SK-N-SH (cell line): ENCODE measurements around the gene XRCC3. TPM values are rescaled to one million over a fixed set of nuclear protein-coding genes. Genes with fewer than 3 reads are reported as not detected.

Experiments used
- CTCF ChIA-PET: fragments of 300-600, 350-600 bp; formaldehyde crosslinking; extraction: SDS; loops from one replicate; lab custom pipeline; 2021; lab: Yijun Ruan, JAX
- POLR2A ChIA-PET: fragments of 350-600 bp; sonication (Branson Sonifier 250); formaldehyde crosslinking; extraction: SDS; loops from one replicate; lab custom pipeline; 2020; ENCODE audit warnings: antibody characterized with exemption, inconsistent platforms; lab: Yijun Ruan, JAX
- DNase-seq: peaks from one replicate; pipeline ENCODE4 v3.0.0; 2012
- H2AFZ ChIP-seq: fragments of 200-600 bp; sonication (generic); 2 replicates; pipeline ENCODE4 v1.8.1; 2016; ENCODE audit warnings: antibody characterized with exemption, mild to moderate bottlenecking, low read depth
- H3F3A ChIP-seq: fragments of 200-600 bp; sonication (generic); replicated peaks from 2 replicates; pipeline ENCODE3; 2016; ENCODE audit warnings: antibody characterized with exemption, mild to moderate bottlenecking; ENCODE audit not compliant: insufficient read depth
- H3K27ac ChIP-seq, 2 experiments: fragments of 200-500 bp in 1 of 2; fragments of 200-600 bp in 1 of 2; sonication (Bioruptor generic) in 1 of 2; sonication (generic), shearing (Covaris generic) in 1 of 2; 2 replicates each; pipeline versions ENCODE4 v1.5.1 to v1.6.1; 2014 to 2016; ENCODE audit warnings: low read depth in 2 of 2, inconsistent platforms in 1 of 2, low read length in 1 of 2, mild to moderate bottlenecking in 1 of 2, mixed read lengths in 1 of 2
- H3K27me3 ChIP-seq: fragments of 200-600 bp; sonication (generic), shearing (Covaris generic); 2 replicates; pipeline ENCODE4 v1.6.1; 2016; ENCODE audit warnings: mixed run types; ENCODE audit not compliant: insufficient read depth
- H3K36me3 ChIP-seq, 2 experiments: fragments of 200-500 bp in 1 of 2; fragments of 200-600 bp in 1 of 2; sonication (Bioruptor generic) in 1 of 2; sonication (generic) in 1 of 2; replicated peaks in 1 of 2; 2 replicates each; pipeline versions ENCODE3 to v1.5.1; 2014 to 2016; ENCODE audit warnings: low read length in 1 of 2, mild to moderate bottlenecking in 1 of 2; ENCODE audit not compliant: insufficient read depth in 2 of 2, control insufficient read depth in 1 of 2
- H3K4me1 ChIP-seq, 2 experiments: fragments of 200-500 bp in 1 of 2; fragments of 200-600 bp in 1 of 2; sonication (Bioruptor generic) in 1 of 2; sonication (generic), shearing (Covaris generic) in 1 of 2; 2 replicates each; pipeline versions ENCODE4 v1.5.1 to v1.6.1; 2014 to 2016; ENCODE audit warnings: low read depth in 1 of 2, low read length in 1 of 2, mixed run types in 1 of 2; ENCODE audit not compliant: insufficient read depth in 2 of 2, control insufficient read depth in 1 of 2
- H3K4me2 ChIP-seq: fragments of 200-600 bp; sonication (generic), shearing (Covaris generic); 2 replicates; pipeline ENCODE4 v1.6.1; 2017; ENCODE audit warnings: mixed run types
- H3K4me3 ChIP-seq, 2 experiments: fragments of 200-500 bp in 1 of 2; fragments of 200-600 bp in 1 of 2; sonication (Bioruptor generic) in 1 of 2; sonication (generic), shearing (Covaris generic) in 1 of 2; 2 replicates each; pipeline versions ENCODE4 v1.5.1 to v1.8.1; 2014 to 2016; ENCODE audit warnings: low read depth in 2 of 2, inconsistent platforms in 1 of 2, low read length in 1 of 2, mild to moderate bottlenecking in 1 of 2, mixed read lengths in 1 of 2, moderate library complexity in 1 of 2
- H3K79me2 ChIP-seq: fragments of 200-600 bp; sonication (generic); 2 replicates; pipeline ENCODE4 v1.8.1; 2017; ENCODE audit warnings: mild to moderate bottlenecking; ENCODE audit not compliant: insufficient read depth
- H3K9ac ChIP-seq: fragments of 200-600 bp; sonication (generic); 2 replicates; pipeline ENCODE4 v1.6.1; 2017; ENCODE audit warnings: mixed run types
- H3K9me2 ChIP-seq: fragments of 200-600 bp; sonication (generic); 2 replicates; pipeline ENCODE4 v1.6.1; 2017; ENCODE audit warnings: mixed run types
- H3K9me3 ChIP-seq: fragments of 200-600 bp; sonication (generic); 2 replicates; pipeline ENCODE4 v1.6.1; 2017; ENCODE audit warnings: mixed run types, mild to moderate bottlenecking, moderate library complexity
- H4K20me1 ChIP-seq: fragments of 200-600 bp; sonication (generic); 2 replicates; pipeline ENCODE4 v1.6.1; 2017; ENCODE audit warnings: mild to moderate bottlenecking, mixed run types; ENCODE audit not compliant: insufficient read depth
- CHD2 ChIP-seq: fragments of 150-350 bp; IDR thresholded peaks from 2 replicates; pipeline ENCODE4 v1.6.1; 2018; ENCODE audit warnings: low read length; ENCODE audit not compliant: partially characterized antibody
- EP300 ChIP-seq, 2 experiments: IDR thresholded peaks; 2 replicates each; pipeline versions ENCODE4 v1.4.0 to v1.6.1; 2012; ENCODE audit warnings: borderline replicate concordance in 1 of 2, low read depth in 1 of 2, low read length in 1 of 2
- FOXM1 ChIP-seq: IDR thresholded peaks from 2 replicates; pipeline ENCODE4 v1.4.0; 2012; ENCODE audit warnings: low read depth, mild to moderate bottlenecking
- MEF2A ChIP-seq: IDR thresholded peaks from 2 replicates; pipeline ENCODE4 v1.4.0; 2012; ENCODE audit warnings: low read depth, borderline replicate concordance
- NFIC ChIP-seq: IDR thresholded peaks from 2 replicates; pipeline ENCODE4 v1.4.0; 2012; ENCODE audit warnings: borderline replicate concordance
- NRF1 ChIP-seq: IDR thresholded peaks from 2 replicates; pipeline ENCODE4 v1.6.1; 2012; ENCODE audit warnings: low read depth, mild to moderate bottlenecking, low read length
- PBX3 ChIP-seq: IDR thresholded peaks from 2 replicates; pipeline ENCODE4; 2012
- RCOR1 ChIP-seq: fragments of 150-350 bp; IDR thresholded peaks from 2 replicates; pipeline ENCODE4 v1.6.1; 2017; ENCODE audit warnings: antibody characterized with exemption, low read length
- REST ChIP-seq: IDR thresholded peaks from 2 replicates; pipeline ENCODE4 v1.6.1; 2012; ENCODE audit warnings: mild to moderate bottlenecking, low read depth, low read length, moderate library complexity
- RFX5 ChIP-seq: IDR thresholded peaks from 2 replicates; pipeline ENCODE4 v1.6.1; 2012; ENCODE audit warnings: mild to moderate bottlenecking, improper control_type of control experiment, low read length
- RXRA ChIP-seq: IDR thresholded peaks from 2 replicates; pipeline ENCODE4 v1.4.0; 2012; ENCODE audit warnings: low read depth, mild to moderate bottlenecking, borderline replicate concordance
- TCF12 ChIP-seq: IDR thresholded peaks from 2 replicates; pipeline ENCODE4 v1.4.0; 2012
- TEAD4 ChIP-seq: IDR thresholded peaks from 2 replicates; pipeline ENCODE4 v1.4.0; 2012; ENCODE audit warnings: mild to moderate bottlenecking, borderline replicate concordance; ENCODE audit not compliant: insufficient read depth
- USF1 ChIP-seq: IDR thresholded peaks from 2 replicates; pipeline ENCODE4 v1.4.0; 2012; ENCODE audit warnings: low read depth, borderline replicate concordance
- ZBTB33 ChIP-seq: IDR thresholded peaks from 2 replicates; pipeline ENCODE4 v1.4.0; 2012; ENCODE audit warnings: low read depth, borderline replicate concordance
- WGBS: methylation state at CpG from one replicate; pipeline ENCODE4 v1.1.6; 2017; ENCODE audit warnings: low lambda C conversion rate; 5-methylcytosine and 5-hydroxymethylcytosine counted together
- polyA plus RNA-seq, 3 experiments: library from polyadenylated mRNA; depleted of rRNA; stranded (reverse); fragments of >200 nt; gene quantifications; 2 replicates each; pipeline ENCODE4 v1.2.3, GENCODE V29; 2012

XRCC3 gene
- polyA plus RNA-seq, 1 of the 3 experiments (the other 2 are of a cell fraction) = 11.7 TPM

- TF ChIP-seq REST (no peak), MEF2A (no peak)
These were observed 8.5 kb upstream of the XRCC3 start (continued) for GRCh38 chr14:103723748-103724081.

GRCh38 chr14:103721334-103722120 is 6.3 kb upstream of the XRCC3 start:
- no peaks in the 10 kb centered on the region for H3K9me2 ChIP-seq
- H2AFZ ChIP-seq = no peak overlapping the region
- H3K4me1 ChIP-seq = peaks cover 3 to 10% of the 10 kb centered on the region in 2 experiments; a peak in 1 of 4 replicates
- H3K4me2 ChIP-seq = no peak overlapping the region
- peaks cover 40% of the 10 kb centered on the region for H4K20me1 ChIP-seq
- 93% methylated on average over 20 of the region's 26 CpGs for WGBS
- H3K9me3 ChIP-seq = no peaks in the 10 kb centered on the region
- ChIA-PET POLR2A (no interaction called here), CTCF (interaction anchor here (0.6 to 1.3 kb wide), 3 partner anchors 14 to 69 kb away, joined by 3 read pairs; no protein-coding TSS in a partner anchor)
- TF ChIP-seq EP300 (IDR thresholded peaks at IDR 0.05; ENCODE audit: borderline replicate concordance in 1 of 2, low read depth in 1 of 2, low read length in 1 of 2) = no peak
- TF ChIP-seq ZBTB33 = no peak
- TF ChIP-seq FOXM1 = no peak
- no peak for TF ChIP-seq RXRA
- no peak for TF ChIP-seq RCOR1
- TF ChIP-seq TCF12 = no peak
- TF ChIP-seq PBX3 = no peak
- no peak for TF ChIP-seq USF1
- no peak for TF ChIP-seq CHD2
- no peak for TF ChIP-seq MEF2A
- no peak for TF ChIP-seq NFIC
- TF ChIP-seq RFX5 = no peak
- no peak for TF ChIP-seq NRF1
- TF ChIP-seq TEAD4 = no peak
- H3K27me3 ChIP-seq = no peaks in the 10 kb centered on the region
- peaks cover 76% of the 10 kb centered on the region for H3K79me2 ChIP-seq
- no peak overlapping the region for H3K4me3 ChIP-seq
- H3F3A ChIP-seq = no peaks in the 10 kb centered on the region
- H3K36me3 ChIP-seq = peaks cover 0 to 4% of the 10 kb centered on the region in 2 experiments
- no peak overlapping the region for H3K27ac ChIP-seq
- H3K9ac ChIP-seq = no peak overlapping the region
- no peak for DNase-seq
